GM12873 (cell line): Measurements from ENCODE around the gene KMT2E.

Source experiments
- CTCF ChIP-seq: IDR thresholded peaks from 2 replicates; pipeline ENCODE4 v1.5.1; 2012; ENCODE audit warnings: low read depth, mild to moderate bottlenecking, moderate library complexity, low read length, control low read depth; ENCODE audit not compliant: insufficient read depth; ENCODE audit errors: missing control alignments

The KMT2E gene

GRCh38 chr7:105000200-105000599 is 13.8 kb upstream of the KMT2E start:
- no peak for TF ChIP-seq CTCF

GRCh38 chr7:105000927-105001336 is 13.1 kb upstream of the KMT2E start:
- TF ChIP-seq CTCF: no peak

- no peak for TF ChIP-seq CTCF
Observed at GRCh38 chr7:105001652-105002184, 12.3 kb upstream of the KMT2E start.

GRCh38 chr7:105003275-105003674 is 10.7 kb upstream of the KMT2E start:
- TF ChIP-seq CTCF: no peak

- TF ChIP-seq CTCF: no peak
Observed at GRCh38 chr7:105003872-105004510, 10.0 kb upstream of the KMT2E start.

GRCh38 chr7:105006367-105007136 is 7.5 kb upstream of the KMT2E start:
- no peak for TF ChIP-seq CTCF

GRCh38 chr7:105007298-105007697 is 6.7 kb upstream of the KMT2E start:
- TF ChIP-seq CTCF: no peak
